ENCODE measurements around the gene C12orf56. TPM values are rescaled to one million over a fixed set of nuclear protein-coding genes. Genes with fewer than 3 reads are reported as not detected.

Gene C12orf56
- total RNA-seq, 1 experiment from 2014 or later: not detected

GRCh38 chr12:64296301-64296700 lies 94.3 kb downstream of the C12orf56 start:
- H3K27me3 ChIP-seq (ENCODE audit: insufficient read depth, low read length): no peaks in the 10 kb centered on the region
- no peak for ATAC-seq
- no peaks in the 10 kb centered on the region for H3K36me3 ChIP-seq (ENCODE audit: control insufficient read depth in 1 of 2, insufficient read depth in 2 of 2, low read length in 2 of 2)
- no peak overlapping the region for H3K4me3 ChIP-seq (replicated peaks in 1 of 2; ENCODE audit: low read depth in 1 of 2, low read length in 2 of 2)
- H3K4me1 ChIP-seq (ENCODE audit: control insufficient read depth in 1 of 2, insufficient read depth in 2 of 2, low read length in 2 of 2): no peaks in the 10 kb centered on the region
- ChIA-PET CTCF (no interaction called here), RAD21 (ENCODE audit: low non-redundant PET in 1 of 2, low total read pairs in 2 of 2, uncharacterized antibody in 2 of 2, unreplicated experiment in 2 of 2) (no interaction called here), POLR2A (no interaction called here)
- H2AFZ ChIP-seq (ENCODE audit: low read depth, low read length, poor library complexity, severe bottlenecking): no peak overlapping the region
- intact Hi-C loops (cut with micrococcal nuclease): no loop called here
- H4K20me1 ChIP-seq (ENCODE audit: insufficient read depth): no peaks in the 10 kb centered on the region
- H3K9me3 ChIP-seq (ENCODE audit: control insufficient read depth in 1 of 2, insufficient read depth in 1 of 2, low read depth in 1 of 2, low read length in 2 of 2): no peaks in the 10 kb centered on the region
- no peak overlapping the region for H3K4me2 ChIP-seq (ENCODE audit: low read length)
- TF ChIP-seq EZH2phosphoT487 (IDR thresholded peaks at IDR 0.05; ENCODE audit: borderline replicate concordance) (no peak), YY1 (IDR thresholded peaks at IDR 0.05; ENCODE audit: extremely low read depth, insufficient replicate concordance, low read depth, low read length) (no peak), JUND (IDR thresholded peaks at IDR 0.05) (no peak), ZNF274 (IDR thresholded peaks at IDR 0.05; ENCODE audit: low read depth, low read length) (no peak), SIN3A (IDR thresholded peaks at IDR 0.05; ENCODE audit: low read depth) (no peak)
- TF ChIP-seq, protein P1, sequence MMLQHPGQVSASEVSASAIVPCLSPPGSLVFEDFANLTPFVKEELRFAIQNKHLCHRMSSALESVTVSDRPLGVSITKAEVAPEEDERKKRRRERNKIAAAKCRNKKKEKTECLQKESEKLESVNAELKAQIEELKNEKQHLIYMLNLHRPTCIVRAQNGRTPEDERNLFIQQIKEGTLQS (IDR thresholded peaks at IDR 0.05): no peak
- no TSS peak for BruUV-seq (replicated peaks)
- no peaks in the 10 kb centered on the region for H3K9me2 ChIP-seq (ENCODE audit: insufficient read depth)
- H3K27ac ChIP-seq (ENCODE audit: low read depth, low read length): no peak overlapping the region
- no peak for DNase-seq (ENCODE audit: low read depth, low spot score)
- no peak overlapping the region for H3K9ac ChIP-seq (ENCODE audit: low read length)
- H3K79me2 ChIP-seq (ENCODE audit: insufficient read depth, low read length): no peaks in the 10 kb centered on the region

- no peak for ATAC-seq
- no peaks in the 10 kb centered on the region for H3K9me2 ChIP-seq (ENCODE audit: insufficient read depth)
- H3K9me3 ChIP-seq (ENCODE audit: control insufficient read depth in 1 of 2, insufficient read depth in 1 of 2, low read depth in 1 of 2, low read length in 2 of 2): no peaks in the 10 kb centered on the region
- H3K27ac ChIP-seq (ENCODE audit: low read depth, low read length): no peak overlapping the region
- CTCF ChIA-PET: no interaction called here
- no peak overlapping the region for H3K4me2 ChIP-seq (ENCODE audit: low read length)
- intact Hi-C loops (cut with micrococcal nuclease): no loop called here
- H3K9ac ChIP-seq (ENCODE audit: low read length): no peak overlapping the region
- no peaks in the 10 kb centered on the region for H3K79me2 ChIP-seq (ENCODE audit: insufficient read depth, low read length)
- no peaks in the 10 kb centered on the region for H3K36me3 ChIP-seq (ENCODE audit: control insufficient read depth in 1 of 2, insufficient read depth in 2 of 2, low read length in 2 of 2)
- no peaks in the 10 kb centered on the region for H4K20me1 ChIP-seq (ENCODE audit: insufficient read depth)
- no peaks in the 10 kb centered on the region for H3K27me3 ChIP-seq (ENCODE audit: insufficient read depth, low read length)
- H2AFZ ChIP-seq (ENCODE audit: low read depth, low read length, poor library complexity, severe bottlenecking): no peak overlapping the region
- RAD21 ChIA-PET (ENCODE audit: low non-redundant PET in 1 of 2, low total read pairs in 2 of 2, uncharacterized antibody in 2 of 2, unreplicated experiment in 2 of 2): no interaction called here
- POLR2A ChIA-PET: no interaction called here
- BruUV-seq (replicated peaks): no TSS peak
- DNase-seq (ENCODE audit: low read depth, low spot score): no peak
- H3K4me1 ChIP-seq (ENCODE audit: control insufficient read depth in 1 of 2, insufficient read depth in 2 of 2, low read length in 2 of 2): no peaks in the 10 kb centered on the region
- no peak overlapping the region for H3K4me3 ChIP-seq (replicated peaks in 1 of 2; ENCODE audit: low read depth in 1 of 2, low read length in 2 of 2)
- TF ChIP-seq RAD21 (IDR thresholded peaks at IDR 0.05; ENCODE audit: low read depth) (no peak), EGR1 (IDR thresholded peaks at IDR 0.05; ENCODE audit: low read depth) (no peak), EZH2 (IDR thresholded peaks at IDR 0.05) (no peak), ELF1 (IDR thresholded peaks at IDR 0.05; ENCODE audit: borderline replicate concordance, low read depth) (no peak), POLR2A (IDR thresholded peaks at IDR 0.05; ENCODE audit: borderline replicate concordance, extremely low read depth, insufficient read depth, insufficient read length) (no peak), CEBPB (IDR thresholded peaks at IDR 0.05; ENCODE audit: low read depth) (no peak), YY1 (IDR thresholded peaks at IDR 0.05; ENCODE audit: extremely low read depth, insufficient replicate concordance, low read depth, low read length) (no peak), TCF7L2 (IDR thresholded peaks at IDR 0.05; ENCODE audit: borderline replicate concordance, extremely low read depth, insufficient read depth, insufficient read length) (no peak), SRF (IDR thresholded peaks at IDR 0.05; ENCODE audit: low read depth) (no peak), ZNF274 (IDR thresholded peaks at IDR 0.05; ENCODE audit: low read depth, low read length) (no peak)
- TF ChIP-seq, protein P2, sequence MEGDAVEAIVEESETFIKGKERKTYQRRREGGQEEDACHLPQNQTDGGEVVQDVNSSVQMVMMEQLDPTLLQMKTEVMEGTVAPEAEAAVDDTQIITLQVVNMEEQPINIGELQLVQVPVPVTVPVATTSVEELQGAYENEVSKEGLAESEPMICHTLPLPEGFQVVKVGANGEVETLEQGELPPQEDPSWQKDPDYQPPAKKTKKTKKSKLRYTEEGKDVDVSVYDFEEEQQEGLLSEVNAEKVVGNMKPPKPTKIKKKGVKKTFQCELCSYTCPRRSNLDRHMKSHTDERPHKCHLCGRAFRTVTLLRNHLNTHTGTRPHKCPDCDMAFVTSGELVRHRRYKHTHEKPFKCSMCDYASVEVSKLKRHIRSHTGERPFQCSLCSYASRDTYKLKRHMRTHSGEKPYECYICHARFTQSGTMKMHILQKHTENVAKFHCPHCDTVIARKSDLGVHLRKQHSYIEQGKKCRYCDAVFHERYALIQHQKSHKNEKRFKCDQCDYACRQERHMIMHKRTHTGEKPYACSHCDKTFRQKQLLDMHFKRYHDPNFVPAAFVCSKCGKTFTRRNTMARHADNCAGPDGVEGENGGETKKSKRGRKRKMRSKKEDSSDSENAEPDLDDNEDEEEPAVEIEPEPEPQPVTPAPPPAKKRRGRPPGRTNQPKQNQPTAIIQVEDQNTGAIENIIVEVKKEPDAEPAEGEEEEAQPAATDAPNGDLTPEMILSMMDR (IDR thresholded peaks at IDR 0.05 in 2 of 3, conservative IDR thresholded peaks at IDR 0.05 in 1 of 3; ENCODE audit: borderline replicate concordance in 1 of 3, insufficient read depth in 1 of 3, low read depth in 2 of 3, low read length in 2 of 3): no peak
- TF ChIP-seq, protein P3, sequence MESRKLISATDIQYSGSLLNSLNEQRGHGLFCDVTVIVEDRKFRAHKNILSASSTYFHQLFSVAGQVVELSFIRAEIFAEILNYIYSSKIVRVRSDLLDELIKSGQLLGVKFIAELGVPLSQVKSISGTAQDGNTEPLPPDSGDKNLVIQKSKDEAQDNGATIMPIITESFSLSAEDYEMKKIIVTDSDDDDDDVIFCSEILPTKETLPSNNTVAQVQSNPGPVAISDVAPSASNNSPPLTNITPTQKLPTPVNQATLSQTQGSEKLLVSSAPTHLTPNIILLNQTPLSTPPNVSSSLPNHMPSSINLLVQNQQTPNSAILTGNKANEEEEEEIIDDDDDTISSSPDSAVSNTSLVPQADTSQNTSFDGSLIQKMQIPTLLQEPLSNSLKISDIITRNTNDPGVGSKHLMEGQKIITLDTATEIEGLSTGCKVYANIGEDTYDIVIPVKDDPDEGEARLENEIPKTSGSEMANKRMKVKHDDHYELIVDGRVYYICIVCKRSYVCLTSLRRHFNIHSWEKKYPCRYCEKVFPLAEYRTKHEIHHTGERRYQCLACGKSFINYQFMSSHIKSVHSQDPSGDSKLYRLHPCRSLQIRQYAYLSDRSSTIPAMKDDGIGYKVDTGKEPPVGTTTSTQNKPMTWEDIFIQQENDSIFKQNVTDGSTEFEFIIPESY (IDR thresholded peaks at IDR 0.05; ENCODE audit: extremely low read depth, insufficient replicate concordance, low read length): no peak
- TF ChIP-seq, protein P4, sequence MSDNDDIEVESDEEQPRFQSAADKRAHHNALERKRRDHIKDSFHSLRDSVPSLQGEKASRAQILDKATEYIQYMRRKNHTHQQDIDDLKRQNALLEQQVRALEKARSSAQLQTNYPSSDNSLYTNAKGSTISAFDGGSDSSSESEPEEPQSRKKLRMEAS (IDR thresholded peaks at IDR 0.05): no peak
These were observed 96.7 kb downstream of the C12orf56 start for GRCh38 chr12:64293654-64294364.
